Suprapubic skin (tissue), 3 donors: ENCODE data around the gene MFSD1.

ENCODE experiments used
- POLR2A ChIP-seq, 2 donors: fragments of 450-650 bp; IDR thresholded peaks; one replicate each; pipeline ENCODE4 v1.6.1; 2017; ENCODE audit warnings: antibody characterized with exemption in 2 of 2, mild to moderate bottlenecking in 2 of 2, moderate library complexity in 2 of 2
- TF ChIP-seq, protein P1 (sequence below), 2 donors: fragments of 200-600 bp in 1 of 2; fragments of 450-650 bp in 1 of 2; sonication (generic) in 1 of 2; IDR thresholded peaks; one replicate each; pipeline ENCODE4 v1.5.1; 2016 to 2019; ENCODE audit warnings: antibody characterized with exemption in 2 of 2, mild to moderate bottlenecking in 1 of 2, moderate library complexity in 1 of 2

DNA sequence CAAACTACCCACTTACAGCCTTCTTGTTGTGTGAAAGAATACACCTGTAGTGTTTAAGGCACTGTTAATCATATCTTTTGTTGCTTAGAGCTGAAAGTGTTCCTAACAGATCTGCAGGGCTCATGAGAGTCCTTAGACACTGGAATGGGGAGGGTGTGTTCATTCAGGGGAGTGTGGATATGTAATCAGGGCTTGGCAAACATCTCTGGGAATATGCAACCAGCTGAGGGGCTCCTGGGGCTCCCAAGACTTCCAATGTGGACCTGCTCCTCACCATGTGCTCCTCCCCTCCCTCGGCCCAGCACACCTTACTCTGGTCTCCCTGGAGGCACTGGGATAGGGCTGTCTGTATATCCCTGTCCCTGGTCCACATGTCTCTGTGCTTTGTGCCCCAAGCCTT lies 30.3 kb upstream of the MFSD1 start:
- TF ChIP-seq, protein P1, sequence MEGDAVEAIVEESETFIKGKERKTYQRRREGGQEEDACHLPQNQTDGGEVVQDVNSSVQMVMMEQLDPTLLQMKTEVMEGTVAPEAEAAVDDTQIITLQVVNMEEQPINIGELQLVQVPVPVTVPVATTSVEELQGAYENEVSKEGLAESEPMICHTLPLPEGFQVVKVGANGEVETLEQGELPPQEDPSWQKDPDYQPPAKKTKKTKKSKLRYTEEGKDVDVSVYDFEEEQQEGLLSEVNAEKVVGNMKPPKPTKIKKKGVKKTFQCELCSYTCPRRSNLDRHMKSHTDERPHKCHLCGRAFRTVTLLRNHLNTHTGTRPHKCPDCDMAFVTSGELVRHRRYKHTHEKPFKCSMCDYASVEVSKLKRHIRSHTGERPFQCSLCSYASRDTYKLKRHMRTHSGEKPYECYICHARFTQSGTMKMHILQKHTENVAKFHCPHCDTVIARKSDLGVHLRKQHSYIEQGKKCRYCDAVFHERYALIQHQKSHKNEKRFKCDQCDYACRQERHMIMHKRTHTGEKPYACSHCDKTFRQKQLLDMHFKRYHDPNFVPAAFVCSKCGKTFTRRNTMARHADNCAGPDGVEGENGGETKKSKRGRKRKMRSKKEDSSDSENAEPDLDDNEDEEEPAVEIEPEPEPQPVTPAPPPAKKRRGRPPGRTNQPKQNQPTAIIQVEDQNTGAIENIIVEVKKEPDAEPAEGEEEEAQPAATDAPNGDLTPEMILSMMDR (IDR thresholded peaks at IDR 0.05), result no peak
- no peak for TF ChIP-seq POLR2A (IDR thresholded peaks at IDR 0.05)
